BE2C (cell line): Measurements from ENCODE around the gene ZNF418.
"Not testable (repeated sequence)": the region's sequence is repeated elsewhere in the genome, so short reads cannot be mapped to it uniquely, and the experiment has no call there.

ENCODE experiments used
- DNase-seq: peaks from one replicate; pipeline ENCODE4 v3.0.0-alpha.2; 2020
- H3K27me3 ChIP-seq: fragments of 250-450 bp; sonication (Bioruptor Pico); 2 replicates; pipeline ENCODE4 v1.5.1; 2020; ENCODE audit warnings: mild to moderate bottlenecking
- H3K36me3 ChIP-seq: fragments of 250-450 bp; sonication (Bioruptor Pico); 2 replicates; pipeline ENCODE4 v1.5.1; 2020; ENCODE audit warnings: mild to moderate bottlenecking
- H3K4me1 ChIP-seq: fragments of 250-450 bp; sonication (Bioruptor Pico); 2 replicates; pipeline ENCODE4 v1.5.1; 2020
- H3K4me3 ChIP-seq: 2 replicates; pipeline ENCODE4 v1.5.1; 2011; ENCODE audit warnings: low read depth, low read length
- H3K9me3 ChIP-seq: fragments of 250-450 bp; sonication (Bioruptor Pico); 2 replicates; pipeline ENCODE4 v1.5.1; 2020
- CTCF ChIP-seq: IDR thresholded peaks from 2 replicates; pipeline ENCODE4 v1.5.1; 2012; ENCODE audit warnings: mild to moderate bottlenecking, low read depth, low read length

ZNF418 gene

GRCh38 chr19:57888107-57888559 is 47.1 kb downstream of the ZNF418 start:
- no peak for TF ChIP-seq CTCF
- Histone ChIP-seq H3K9me3 (no peaks in the 10 kb centered on the region; the same call in none of the 2 replicates), H3K4me1 (no peaks in the 10 kb centered on the region), H3K4me3 (peak overlapping the region; percentile 99), H3K27me3 (no peaks in the 10 kb centered on the region), H3K36me3 (peaks cover 32% of the 10 kb centered on the region)
- DNase-seq = no peak

- no peaks in the 10 kb centered on the region for H3K27me3 ChIP-seq
- DNase-seq = no peak
- H3K4me3 ChIP-seq = peak overlapping the region; percentile 99
- H3K36me3 ChIP-seq = peaks cover 37% of the 10 kb centered on the region
- TF ChIP-seq CTCF = no peak
- H3K9me3 ChIP-seq = no peaks in the 10 kb centered on the region; the same call in none of the 2 replicates
- H3K4me1 ChIP-seq = no peaks in the 10 kb centered on the region
Observed at GRCh38 chr19:57887195-57887941, 47.8 kb downstream of the ZNF418 start.

GRCh38 chr19:57886046-57886445 is 49.2 kb downstream of the ZNF418 start:
- H3K9me3 ChIP-seq = no peaks in the 10 kb centered on the region; the same call in none of the 2 replicates
- H3K27me3 ChIP-seq = no peaks in the 10 kb centered on the region
- H3K4me3 ChIP-seq = no peak overlapping the region
- TF ChIP-seq CTCF = no peak
- no peak for DNase-seq
- H3K36me3 ChIP-seq = peaks cover 37% of the 10 kb centered on the region
- H3K4me1 ChIP-seq = no peaks in the 10 kb centered on the region

- not testable (repeated sequence) for DNase-seq, H3K27me3 ChIP-seq, H3K4me3 ChIP-seq, H3K4me1 ChIP-seq, H3K9me3 ChIP-seq
- H3K36me3 ChIP-seq = peaks cover 67% of the 10 kb centered on the region
Observed at GRCh38 chr19:57873883-57874799, 61.1 kb downstream of the ZNF418 start.

GRCh38 chr19:57872450-57872849 is 62.8 kb downstream of the ZNF418 start:
- Histone ChIP-seq H3K4me3 (no peak overlapping the region), H3K27me3 (no peaks in the 10 kb centered on the region), H3K4me1 (no peaks in the 10 kb centered on the region), H3K36me3 (peaks cover 70% of the 10 kb centered on the region), H3K9me3 (peaks cover 1% of the 10 kb centered on the region; the same call in 1 of the 2 replicates)
- no peak for DNase-seq
- no peak for TF ChIP-seq CTCF
